ENCODE measurements around the gene P2RX1.
A peak's percentile ranks its signal among the peaks of the same experiment; 100 is the strongest.

The P2RX1 gene

GRCh38 chr17:3905017-3905520 is 11.2 kb downstream of the P2RX1 start:
- no peak for DNase-seq

DNA sequence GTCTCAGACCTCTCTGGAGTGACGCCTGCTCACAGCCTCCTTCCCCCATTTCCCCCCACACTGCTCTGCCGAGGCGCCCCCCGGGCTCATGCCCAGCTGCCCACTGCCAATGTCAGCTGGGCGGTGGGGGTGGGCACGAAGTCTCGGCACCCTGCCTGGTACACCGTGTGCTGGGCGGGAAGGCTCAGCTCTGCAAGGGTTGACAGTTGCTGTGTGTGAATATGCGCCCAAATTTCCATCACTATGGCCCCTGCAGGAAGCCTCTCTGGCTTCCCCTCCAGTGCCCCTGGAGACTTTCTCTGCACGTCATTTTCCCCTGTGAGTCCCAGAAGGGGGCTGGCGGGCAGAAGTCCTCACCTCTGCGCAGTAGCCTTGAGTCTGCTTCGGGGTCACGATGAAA is 11.8 kb downstream of the P2RX1 start:
- no peak for DNase-seq

DNA sequence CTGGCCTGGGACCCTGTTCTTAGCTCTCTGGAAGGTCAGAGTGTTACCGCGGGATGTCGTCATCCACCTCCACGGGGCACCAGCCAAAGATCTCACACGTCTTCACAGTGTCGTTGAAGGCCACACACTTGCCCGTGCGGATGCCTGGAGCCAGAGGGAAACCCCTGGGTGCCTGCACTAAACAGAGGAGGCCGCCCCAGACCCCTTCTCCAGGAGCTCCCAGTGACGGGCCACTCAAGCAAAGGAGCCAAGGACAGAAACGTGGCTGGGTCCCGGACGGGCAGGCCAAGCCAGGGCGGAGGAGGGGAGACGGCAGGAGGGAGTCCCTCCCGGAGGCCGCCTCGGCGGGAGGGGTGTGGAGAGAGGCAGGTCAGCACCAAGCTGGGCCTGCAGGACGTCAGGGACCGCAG is 12.4 kb downstream of the P2RX1 start:
- DNase-seq, result no peak

DNA sequence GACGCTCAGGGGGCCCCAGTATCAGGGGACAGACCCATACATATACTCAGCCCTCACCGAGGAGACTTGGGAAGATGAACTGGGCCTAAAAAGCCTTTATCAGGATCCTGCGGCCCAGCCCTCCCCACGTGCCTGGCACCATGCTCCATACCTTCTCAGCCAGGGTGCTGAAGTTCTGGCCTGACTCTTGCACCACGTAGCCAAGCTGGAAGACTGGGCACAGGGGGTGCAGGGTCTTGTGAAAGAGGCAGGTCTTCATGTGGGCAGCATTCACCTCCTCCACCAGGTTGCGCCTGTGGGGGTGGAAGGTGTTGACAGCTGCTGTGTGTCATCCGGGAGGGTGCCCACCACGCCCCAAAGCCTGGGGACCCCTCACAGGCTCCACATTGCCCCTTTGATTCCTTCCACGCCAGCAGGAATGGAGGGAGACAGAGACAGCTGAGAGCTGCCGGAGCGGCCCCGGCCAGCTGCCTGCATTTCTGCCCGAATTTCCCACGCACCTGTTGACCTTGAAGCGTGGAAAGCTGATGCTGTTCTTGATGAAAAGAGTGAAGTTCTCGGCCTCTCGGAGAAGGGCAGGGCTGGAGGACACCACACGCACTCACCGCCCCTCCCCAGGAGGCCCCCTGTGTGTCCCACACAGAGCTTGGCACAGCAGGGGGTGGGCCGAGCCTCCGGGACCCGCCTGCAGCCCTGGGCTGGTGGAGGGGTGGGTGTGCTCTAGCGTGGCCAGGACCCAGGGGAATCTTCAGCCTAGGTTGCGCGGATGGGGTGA is 13.0 kb downstream of the P2RX1 start:
- no peak for DNase-seq

GRCh38 chr17:3900646-3901045 is 15.6 kb downstream of the P2RX1 start:
- DNase-seq, result no peak

- no peak for DNase-seq
Measured at GRCh38 chr17:3897731-3898130, 18.5 kb downstream of the P2RX1 start.

GRCh38 chr17:3896968-3897235 is 19.4 kb downstream of the P2RX1 start:
- no peak for DNase-seq

GRCh38 chr17:3896108-3896967 is 19.9 kb downstream of the P2RX1 start:
- DNase-seq, result no peak

DNA sequence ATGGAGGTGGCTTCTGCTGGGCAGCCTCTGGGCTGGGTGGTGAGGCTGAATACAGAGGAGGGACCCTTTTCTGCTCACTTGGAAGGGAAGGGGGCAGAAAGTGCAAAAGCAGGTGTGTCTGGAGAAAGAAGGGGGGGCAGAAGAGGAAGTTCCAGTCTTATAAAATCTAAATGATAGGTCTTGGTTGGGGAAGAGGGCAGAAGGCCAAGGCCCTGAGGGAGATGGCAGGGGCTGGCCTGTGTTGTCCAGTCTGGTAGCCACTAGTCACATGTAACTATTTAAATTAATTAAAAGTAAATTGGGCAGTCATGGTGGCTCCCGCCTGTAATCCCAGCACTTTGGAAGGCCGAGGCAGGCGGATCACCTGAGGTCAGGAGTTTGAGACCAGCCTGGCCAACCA is 20.9 kb downstream of the P2RX1 start:
- DNase-seq, result no peak

GRCh38 chr17:3894911-3895343 is 21.3 kb downstream of the P2RX1 start:
- no peak for DNase-seq

GRCh38 chr17:3894188-3894587 is 22.1 kb downstream of the P2RX1 start:
- no peak for DNase-seq

DNA sequence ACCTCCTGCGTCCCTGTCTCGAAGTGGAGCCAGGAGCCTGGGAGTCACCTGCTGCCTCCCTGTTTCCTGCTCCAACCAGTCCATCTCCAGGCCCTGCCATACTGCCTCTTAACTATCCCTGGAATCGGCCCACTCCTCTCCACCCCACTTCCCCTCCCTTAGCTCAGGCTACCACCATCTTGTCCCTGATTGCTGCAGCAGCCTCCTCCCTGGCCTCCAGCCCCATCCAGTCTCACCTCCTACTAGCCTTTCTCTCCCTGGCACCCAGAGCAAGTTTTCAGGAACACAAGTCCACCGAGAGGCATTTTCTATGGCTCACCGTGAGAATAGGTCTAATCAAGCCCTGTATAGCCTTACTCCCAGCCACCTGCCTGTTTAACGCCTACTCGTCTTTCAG is 22.5 kb downstream of the P2RX1 start:
- no peak for DNase-seq

GRCh38 chr17:3893003-3893719 is 23.1 kb downstream of the P2RX1 start, which contains the start of gene CAMKK1:
TSS of gene CAMKK1 (minus strand) at chr17:3893053. CDS start at chr17:3885687, 7,366 bp downstream.
- DNase-seq, result peak; percentile 87 to 90

DNA sequence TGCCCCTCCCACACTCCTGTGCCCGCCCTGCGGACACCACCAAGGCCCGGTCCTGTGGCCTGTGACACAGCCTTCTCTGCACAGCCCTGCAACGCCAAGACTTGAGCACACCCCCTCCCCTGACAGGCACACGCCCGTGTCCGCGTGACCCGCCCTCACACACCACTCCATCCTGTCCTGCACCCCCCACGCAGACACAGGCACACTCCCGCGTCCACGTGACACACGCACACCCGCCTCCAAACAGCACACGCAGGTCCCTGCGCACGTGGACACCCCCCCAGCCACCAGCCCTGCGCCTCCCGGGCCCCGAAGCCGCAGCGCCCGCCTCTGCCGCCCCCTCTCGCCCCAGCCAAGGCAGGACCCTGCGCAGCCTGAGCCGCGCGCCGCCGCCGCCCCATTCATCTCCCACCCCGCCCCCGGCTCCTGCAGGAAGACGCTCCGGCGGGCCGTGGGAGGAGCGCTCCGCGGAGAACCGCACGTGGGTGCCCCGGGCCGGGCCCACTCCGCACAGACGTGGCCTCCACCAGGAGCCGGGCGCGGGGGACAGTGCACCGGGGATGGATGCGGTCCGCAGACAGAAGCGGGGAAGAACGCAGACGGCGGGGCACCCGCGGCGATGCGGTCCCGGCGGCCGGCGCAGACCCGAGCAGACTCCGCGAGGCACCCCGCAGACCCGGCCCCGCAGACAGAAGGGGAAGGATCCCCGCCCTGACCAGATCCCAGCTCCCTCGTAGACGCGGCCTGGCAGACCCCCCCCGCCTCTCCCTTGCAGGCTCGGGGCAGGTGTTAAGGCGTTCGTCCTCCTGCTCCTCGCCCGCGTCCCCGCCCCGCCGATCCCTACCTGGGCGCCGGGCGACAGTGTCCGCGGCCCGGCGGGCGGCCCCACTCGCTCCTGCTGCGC is 23.9 kb downstream of the P2RX1 start:
- DNase-seq, result peak; percentile 85 to 87

GRCh38 chr17:3891626-3892094 is 24.6 kb downstream of the P2RX1 start:
- no peak for DNase-seq

DNA sequence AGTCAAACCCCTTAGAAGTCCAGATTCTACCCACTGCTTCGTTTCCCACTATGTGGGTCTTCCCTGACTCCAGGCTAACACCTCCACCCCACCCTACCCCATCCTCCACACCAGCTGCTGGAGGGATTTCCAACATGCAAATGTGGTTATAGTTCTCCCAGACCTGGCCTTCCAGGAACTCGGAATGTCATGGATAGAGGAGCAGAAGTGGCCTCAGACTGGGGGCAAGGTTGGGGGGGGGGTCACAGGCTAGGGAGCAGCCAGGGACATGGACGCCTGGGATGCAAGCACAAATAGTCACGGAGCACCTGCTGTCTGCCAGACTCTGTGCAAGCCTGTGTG is 25.4 kb downstream of the P2RX1 start:
- DNase-seq, result no peak

GRCh38 chr17:3890082-3890877 is 26.0 kb downstream of the P2RX1 start:
- no peak for DNase-seq

DNA sequence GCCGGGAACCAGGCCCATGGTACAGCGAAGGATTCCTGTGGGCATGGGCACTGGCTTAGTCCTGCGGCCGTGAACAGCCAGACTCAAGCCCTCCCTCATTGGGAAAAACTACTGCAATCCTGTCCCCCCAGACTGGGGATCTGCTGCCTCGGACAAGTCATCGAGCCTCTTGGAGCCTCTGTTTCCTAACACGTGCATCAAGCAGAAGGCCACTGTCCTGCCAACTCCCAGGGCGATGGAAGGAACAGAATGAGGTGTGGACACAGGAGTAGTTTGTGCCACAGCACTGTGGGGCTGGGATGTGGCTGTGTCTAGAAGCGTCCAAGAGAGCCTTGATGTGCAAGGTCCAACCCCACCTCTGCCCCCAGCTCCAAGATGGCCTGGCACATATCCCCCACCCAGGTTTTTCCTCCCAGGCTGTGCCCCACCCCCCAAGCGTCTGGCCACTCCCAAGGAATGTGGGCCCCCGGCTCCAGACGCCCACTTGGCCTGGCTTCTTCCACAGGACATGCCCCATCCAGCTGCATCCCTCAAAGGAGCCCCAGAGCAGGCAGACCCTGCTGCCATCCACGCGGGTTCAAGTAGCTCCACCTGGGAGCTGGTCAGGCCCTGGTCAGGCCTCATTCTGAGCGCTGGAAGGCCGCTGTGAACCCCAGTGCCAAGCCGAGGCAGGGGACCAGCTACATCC is 26.8 kb downstream of the P2RX1 start:
- no peak for DNase-seq

- DNase-seq, result no peak
Measured at GRCh38 chr17:3888343-3889171, 27.7 kb downstream of the P2RX1 start.

GRCh38 chr17:3887804-3888203 is 28.5 kb downstream of the P2RX1 start:
- peak in 1 of 2 donors; percentile 7 for DNase-seq

All from CD4-positive, alpha-beta T cell treated with Interleukin-4 for 1 hour (primary cell).